HCT116 (cell line): ENCODE results near the gene XRN1.

Experiments
- EZH2 ChIP-seq: fragments of 200-600 bp; sonication (generic); IDR thresholded peaks from 2 replicates; pipeline ENCODE4 v1.6.1; 2017; ENCODE audit warnings: antibody characterized with exemption, mixed run types
- EZH2phosphoT487 ChIP-seq: fragments of 200-600 bp; IDR thresholded peaks from 2 replicates; pipeline ENCODE4 v1.6.1; 2018; ENCODE audit warnings: antibody characterized with exemption, borderline replicate concordance
- POLR2A ChIP-seq: IDR thresholded peaks from 2 replicates; pipeline ENCODE4 v1.7.0; 2011; ENCODE audit warnings: borderline replicate concordance; ENCODE audit not compliant: insufficient read depth, insufficient read length; ENCODE audit errors: extremely low read depth
- POLR2AphosphoS5 ChIP-seq: IDR thresholded peaks from 2 replicates; pipeline ENCODE4 v1.6.1; 2011; ENCODE audit warnings: mild to moderate bottlenecking, low read depth, low read length, moderate library complexity
- TCF7L2 ChIP-seq: IDR thresholded peaks from 2 replicates; pipeline ENCODE4 v1.7.0; 2011; ENCODE audit warnings: borderline replicate concordance, inconsistent platforms; ENCODE audit not compliant: insufficient read depth, insufficient read length; ENCODE audit errors: extremely low read depth
- TF ChIP-seq, protein P1 (sequence below), 3 experiments: fragments of 200-600 bp in 1 of 3; sonication (generic) in 1 of 3; IDR thresholded peaks in 2 of 3; conservative IDR thresholded peaks in 1 of 3; 2 replicates each; pipeline ENCODE4 v1.5.1; 2012 to 2017; ENCODE audit warnings: low read depth in 2 of 3, low read length in 2 of 3, antibody characterized with exemption in 1 of 3, borderline replicate concordance in 1 of 3, control low read depth in 1 of 3, mild to moderate bottlenecking in 1 of 3, mixed read lengths in 1 of 3, mixed run types in 1 of 3, moderate library complexity in 1 of 3; ENCODE audit not compliant: insufficient read depth in 1 of 3
- TF ChIP-seq, protein P2 (sequence below): IDR thresholded peaks from 2 replicates; pipeline ENCODE4 v1.6.1; 2012

DNA sequence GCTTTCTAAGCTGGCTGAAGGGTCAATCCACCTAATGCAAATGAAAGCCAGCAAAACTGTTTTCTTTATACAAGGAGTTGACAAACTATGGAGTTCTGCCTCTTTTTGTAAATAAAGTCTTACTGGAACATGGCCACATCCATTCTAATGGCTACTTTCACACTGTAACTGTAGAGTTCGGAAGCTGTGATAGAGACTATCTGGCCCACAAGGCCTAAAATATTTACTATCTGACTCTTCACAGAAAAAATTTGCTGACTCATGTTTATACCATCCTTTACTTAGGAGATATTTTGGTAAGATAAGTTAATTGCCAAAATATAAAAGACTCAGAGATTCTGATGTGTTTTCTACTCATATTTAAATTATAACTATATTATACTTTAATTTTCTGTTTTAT is 128.7 kb downstream of the XRN1 start:
- TF ChIP-seq POLR2A (no peak), POLR2AphosphoS5 (no peak), TCF7L2 (no peak), EZH2phosphoT487 (no peak), EZH2 (no peak)
- TF ChIP-seq, protein P1, sequence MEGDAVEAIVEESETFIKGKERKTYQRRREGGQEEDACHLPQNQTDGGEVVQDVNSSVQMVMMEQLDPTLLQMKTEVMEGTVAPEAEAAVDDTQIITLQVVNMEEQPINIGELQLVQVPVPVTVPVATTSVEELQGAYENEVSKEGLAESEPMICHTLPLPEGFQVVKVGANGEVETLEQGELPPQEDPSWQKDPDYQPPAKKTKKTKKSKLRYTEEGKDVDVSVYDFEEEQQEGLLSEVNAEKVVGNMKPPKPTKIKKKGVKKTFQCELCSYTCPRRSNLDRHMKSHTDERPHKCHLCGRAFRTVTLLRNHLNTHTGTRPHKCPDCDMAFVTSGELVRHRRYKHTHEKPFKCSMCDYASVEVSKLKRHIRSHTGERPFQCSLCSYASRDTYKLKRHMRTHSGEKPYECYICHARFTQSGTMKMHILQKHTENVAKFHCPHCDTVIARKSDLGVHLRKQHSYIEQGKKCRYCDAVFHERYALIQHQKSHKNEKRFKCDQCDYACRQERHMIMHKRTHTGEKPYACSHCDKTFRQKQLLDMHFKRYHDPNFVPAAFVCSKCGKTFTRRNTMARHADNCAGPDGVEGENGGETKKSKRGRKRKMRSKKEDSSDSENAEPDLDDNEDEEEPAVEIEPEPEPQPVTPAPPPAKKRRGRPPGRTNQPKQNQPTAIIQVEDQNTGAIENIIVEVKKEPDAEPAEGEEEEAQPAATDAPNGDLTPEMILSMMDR (IDR thresholded peaks at IDR 0.05 in 2 of 3, conservative IDR thresholded peaks at IDR 0.05 in 1 of 3; ENCODE audit: borderline replicate concordance in 1 of 3, insufficient read depth in 1 of 3, low read depth in 2 of 3, low read length in 2 of 3) = no peak
- TF ChIP-seq, protein P2, sequence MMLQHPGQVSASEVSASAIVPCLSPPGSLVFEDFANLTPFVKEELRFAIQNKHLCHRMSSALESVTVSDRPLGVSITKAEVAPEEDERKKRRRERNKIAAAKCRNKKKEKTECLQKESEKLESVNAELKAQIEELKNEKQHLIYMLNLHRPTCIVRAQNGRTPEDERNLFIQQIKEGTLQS = no peak
